ENCODE measurements around the gene RASGEF1B. TPM values are rescaled to one million over a fixed set of nuclear protein-coding genes. Genes with fewer than 3 reads are reported as not detected.

RASGEF1B gene
- total RNA-seq, 1 experiment from 2014 or later: 7.5 TPM

GRCh38 chr4:81424816-81425755 lies 46.6 kb downstream of the RASGEF1B start:
- Histone ChIP-seq H2BK20ac (ENCODE audit: low read depth, low read length, poor library complexity, severe bottlenecking) (no peak overlapping the region), H3K18ac (ENCODE audit: insufficient read length, low read depth, low read length) (no peak overlapping the region), H3K14ac (ENCODE audit: insufficient read depth, low read length) (no peak overlapping the region), H4K20me1 (ENCODE audit: control insufficient read depth, insufficient read depth, insufficient read length) (no peaks in the 10 kb centered on the region), H2AFZ (ENCODE audit: low read length) (no peak overlapping the region), H2AK5ac (ENCODE audit: insufficient read length, low read length) (no peak overlapping the region), H3K4me1 (ENCODE audit: insufficient read depth, low read length) (peaks cover 5% of the 10 kb centered on the region; the same call in 1 of the 2 replicates), H4K8ac (replicated peaks; ENCODE audit: insufficient read length, low read depth, low read length) (no peak overlapping the region), H3K9ac (ENCODE audit: extremely low read depth, insufficient read length, low read length) (no peak overlapping the region), H3T11ph (ENCODE audit: low read length) (no peak overlapping the region), H3K23ac (ENCODE audit: insufficient read length, low read depth, low read length) (no peak overlapping the region), H3K23me2 (ENCODE audit: insufficient read length, low read depth, low read length, poor library complexity, severe bottlenecking) (peaks cover 3% of the 10 kb centered on the region), H2BK120ac (ENCODE audit: low read depth, low read length, poor library complexity, severe bottlenecking) (no peak overlapping the region), H2BK12ac (ENCODE audit: insufficient read length, low read depth, low read length) (no peak overlapping the region), H3K27ac (ENCODE audit: insufficient read length, low read depth, low read length) (no peak overlapping the region), H3K27me3 (ENCODE audit: insufficient read depth, low read length) (no peaks in the 10 kb centered on the region), H3K79me2 (ENCODE audit: insufficient read depth, low read length) (no peaks in the 10 kb centered on the region), H3K4ac (ENCODE audit: low read depth, low read length) (no peak overlapping the region), H3K9me3 (ENCODE audit: control insufficient read depth, low read depth, low read length) (no peaks in the 10 kb centered on the region), H2BK5ac (ENCODE audit: insufficient read length, low read length) (no peak overlapping the region), H3K56ac (ENCODE audit: insufficient read length, low read depth, low read length) (no peak overlapping the region), H3K79me1 (ENCODE audit: insufficient read depth, low read depth, low read length, poor library complexity, severe bottlenecking) (no peaks in the 10 kb centered on the region), H4K91ac (ENCODE audit: insufficient read length, low read depth, low read length) (no peak overlapping the region), H3K4me2 (ENCODE audit: insufficient read depth, insufficient read length, low read length) (no peak overlapping the region), H2BK15ac (ENCODE audit: low read depth, low read length) (no peak overlapping the region), H4K5ac (ENCODE audit: insufficient read length, low read depth, low read length) (no peak overlapping the region)
- Mint-ChIP-seq H3K9me3 (peaks cover 0 to 3% of the 10 kb centered on the region in 2 experiments; a peak in 3 of 5 replicates), H3K27ac (peak overlapping the region in 2 of 3 experiments; percentile 67 to 100; a peak in 4 of 7 replicates), H3K4me3 (no peak overlapping the region), H3K27me3 (ENCODE audit: low read depth) (no peaks in the 10 kb centered on the region; the same call in 1 of the 2 replicates), H3K36me3 (ENCODE audit: insufficient read depth in 1 of 3, low read depth in 3 of 3) (peaks cover 10 to 12% (median 11%) of the 10 kb centered on the region in 3 experiments; a peak in 6 of 7 replicates), H3K4me1 (peaks cover 68 to 70% of the 10 kb centered on the region in 2 experiments)
- no peak for DNase-seq
- TF ChIP-seq CTCF (conservative IDR thresholded peaks at IDR 0.05): no peak
- no CpG with 5 or more reads among the region's 5 CpGs for WGBS (ENCODE audit: extremely low coverage, insufficient read length, low lambda C conversion rate)

Data from H9 (cell line).